ENCODE results near the gene SPINK13. TPM values are rescaled to one million over a fixed set of nuclear protein-coding genes. Genes with fewer than 3 reads are reported as not detected.
"Not testable (repeated sequence)": the region's sequence is repeated elsewhere in the genome, so short reads cannot be mapped to it uniquely, and the experiment has no call there.

The SPINK13 gene
- total and polyA plus RNA-seq, 5 donors = 0.72 TPM; not detected in 4

GRCh38 chr5:148312153-148312552 lies 43.6 kb downstream of the SPINK13 start, which contains the start of gene SPINK7:
TSS of gene SPINK7 (plus strand) at chr5:148312423. CDS start at chr5:148312484, 61 bp downstream.
- peak in 1 of 2 donors; percentile 14 for ATAC-seq

DNA sequence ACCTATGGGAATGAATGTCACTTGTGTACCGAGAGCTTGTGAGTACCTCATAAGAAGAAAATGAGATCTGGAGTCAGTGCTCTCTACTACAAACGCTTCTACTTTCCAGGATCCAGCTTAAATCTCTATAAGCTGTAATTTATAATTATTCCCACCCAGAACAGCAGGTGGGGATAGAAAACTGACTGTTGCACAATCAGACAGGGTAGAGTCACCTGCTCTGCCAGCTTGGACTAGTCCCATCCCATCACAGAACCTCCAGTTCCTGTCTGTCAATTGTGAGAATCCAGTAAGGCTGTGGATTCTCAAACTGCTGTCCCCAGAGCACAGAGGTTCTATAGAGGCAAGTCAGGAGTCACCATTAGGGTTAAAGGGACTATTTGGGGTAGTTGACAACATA lies 45.6 kb downstream of the SPINK13 start:
- no peak for ATAC-seq
- no peak for DNase-seq
- Histone ChIP-seq H3K4me1 (ENCODE audit: control insufficient read depth, insufficient read depth, low read length) (peaks cover 2% of the 10 kb centered on the region), H3K27ac (ENCODE audit: low read length) (no peak overlapping the region), H3K4me3 (ENCODE audit: low read length) (no peak overlapping the region), H3K27me3 (ENCODE audit: control insufficient read depth, insufficient read depth) (no peaks in the 10 kb centered on the region), H3K9me3 (ENCODE audit: control insufficient read depth, low read length) (no peaks in the 10 kb centered on the region)
- intact Hi-C loops (cut with DNase I) = no loop called here
- 82% methylated on average over 2 of the region's 2 CpGs for WGBS

More at GRCh38 chr5:148312153-148312552, 43.6 kb downstream of the SPINK13 start, which contains the start of gene SPINK7:
- H3K4me1 ChIP-seq (ENCODE audit: control insufficient read depth, insufficient read depth, low read length) = peaks cover 2% of the 10 kb centered on the region
- no peak for DNase-seq
- H3K4me3 ChIP-seq (ENCODE audit: low read length) = no peak within 1 kb of the TSS
- no peaks in the 10 kb centered on the region for H3K9me3 ChIP-seq (ENCODE audit: control insufficient read depth, low read length)
- WGBS = 72% methylated on average over 3 of the region's 3 CpGs
- intact Hi-C loops (cut with DNase I) = no loop called here
- H3K27me3 ChIP-seq (ENCODE audit: control insufficient read depth, insufficient read depth) = no peaks in the 10 kb centered on the region
- H3K27ac ChIP-seq (ENCODE audit: low read length) = no peak within 1 kb of the TSS

DNA sequence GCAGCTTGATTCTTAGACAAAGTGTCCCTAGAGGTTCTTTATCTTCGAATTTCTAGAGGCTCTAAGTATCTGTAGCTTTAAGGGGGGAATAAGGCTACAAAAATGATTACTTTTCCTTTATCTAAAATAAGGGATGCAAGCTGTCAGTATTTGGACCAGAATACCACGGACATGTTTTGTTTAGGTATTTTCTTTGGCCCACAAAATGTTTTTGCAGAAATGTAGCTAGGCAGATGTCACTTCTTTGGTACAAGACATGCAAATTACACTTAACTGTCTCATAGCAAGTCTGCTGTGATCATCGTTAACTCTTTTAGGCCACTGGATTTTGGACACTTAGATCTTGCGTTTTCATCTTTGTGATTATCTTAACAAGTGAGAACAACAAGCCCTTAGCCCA lies 46.1 kb downstream of the SPINK13 start:
- ATAC-seq (peak; percentile 31 to 56), DNase-seq (no peak)
- Histone ChIP-seq H3K4me1 (ENCODE audit: control insufficient read depth, insufficient read depth, low read length) (peaks cover 2% of the 10 kb centered on the region), H3K27me3 (ENCODE audit: control insufficient read depth, insufficient read depth) (no peaks in the 10 kb centered on the region), H3K27ac (ENCODE audit: low read length) (no peak overlapping the region), H3K9me3 (ENCODE audit: control insufficient read depth, low read length) (no peaks in the 10 kb centered on the region), H3K4me3 (ENCODE audit: low read length) (no peak overlapping the region)
- intact Hi-C loops (cut with DNase I) = no loop called here
- WGBS = 38% methylated on average over 4 of the region's 4 CpGs

DNA sequence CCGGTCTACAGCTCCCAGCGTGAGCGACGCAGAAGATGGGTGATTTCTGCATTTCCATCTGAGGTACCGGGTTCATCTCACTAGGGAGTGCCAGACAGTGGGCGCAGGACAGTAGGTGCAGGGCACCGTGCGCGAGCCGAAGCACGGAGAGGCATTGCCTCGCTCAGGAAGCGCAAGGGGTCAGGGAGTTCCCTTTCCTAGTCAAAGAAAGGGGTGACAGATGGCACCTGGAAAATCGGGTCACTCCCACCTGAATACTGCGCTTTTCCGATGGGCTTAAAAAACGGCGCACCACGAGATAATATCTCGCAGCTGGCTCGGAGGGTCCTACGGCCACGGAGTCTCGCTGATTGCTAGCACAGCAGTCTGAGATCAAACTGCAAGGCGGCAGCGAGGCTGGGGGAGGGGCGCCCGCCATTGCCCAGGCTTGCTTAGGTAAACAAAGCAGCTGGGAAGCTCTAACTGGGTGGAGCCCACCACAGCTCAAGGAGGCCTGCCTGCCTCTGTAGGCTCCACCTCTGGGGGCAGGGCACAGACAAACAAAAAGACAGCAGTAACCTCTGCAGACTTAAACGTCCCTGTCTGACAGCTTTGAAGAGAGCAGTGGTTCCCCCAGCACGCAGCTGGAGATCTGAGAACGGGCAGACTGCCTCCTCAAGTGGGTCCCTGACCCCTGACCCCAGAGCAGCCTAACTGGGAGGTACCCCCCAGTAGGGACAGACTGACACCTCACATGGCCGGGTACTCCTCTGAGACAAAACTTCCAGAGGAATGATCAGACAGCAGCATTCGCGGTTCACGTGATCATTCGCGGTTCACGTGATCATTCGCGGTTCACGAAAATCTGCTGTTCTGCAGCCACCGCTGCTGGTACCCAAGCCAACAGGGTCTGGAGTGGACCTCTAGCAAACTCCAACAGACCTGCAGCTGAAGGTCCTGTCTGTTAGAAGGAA lies 51.7 kb downstream of the SPINK13 start:
- peak in 1 of 3 donors; percentile 54 for DNase-seq

DNA sequence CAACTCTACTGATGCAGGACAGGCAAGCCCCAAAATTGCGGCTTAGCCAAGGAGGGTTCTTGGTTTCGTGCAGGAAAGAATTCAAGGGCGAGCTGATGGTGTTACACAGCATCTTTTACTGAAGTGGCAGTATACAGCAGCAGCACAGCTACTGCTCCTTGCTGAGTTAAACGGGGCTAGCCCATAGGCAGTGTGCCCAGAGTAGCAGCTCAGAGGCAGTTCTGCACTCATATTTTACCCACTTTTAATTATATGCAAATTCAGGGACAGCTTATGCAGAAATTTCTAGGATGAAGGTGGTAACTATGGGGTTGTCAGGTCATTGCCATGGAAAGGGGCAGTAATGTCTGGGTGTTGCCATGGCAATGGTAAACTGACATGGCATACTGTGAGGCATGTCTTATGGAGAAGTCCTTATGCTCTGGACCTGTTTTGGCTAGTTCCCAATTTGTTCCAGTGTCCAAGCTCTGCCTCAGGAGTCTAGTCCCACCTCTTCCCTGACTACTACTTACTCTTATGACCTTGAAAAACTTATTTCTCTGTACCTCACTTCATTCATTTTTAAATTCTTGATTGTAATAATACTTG lies 64.8 kb downstream of the SPINK13 start:
- DNase-seq = no peak
- intact Hi-C loops (cut with DNase I) = no loop called here
- no peak for ATAC-seq
- 90% methylated on average over 4 of the region's 4 CpGs for WGBS
- no peaks in the 10 kb centered on the region for H3K4me1 ChIP-seq (ENCODE audit: control insufficient read depth, insufficient read depth, low read length)
- no peak overlapping the region for H3K27ac ChIP-seq (ENCODE audit: low read length)
- H3K4me3 ChIP-seq (ENCODE audit: low read length) = no peak overlapping the region
- H3K27me3 ChIP-seq (ENCODE audit: control insufficient read depth, insufficient read depth) = no peaks in the 10 kb centered on the region
- no peaks in the 10 kb centered on the region for H3K9me3 ChIP-seq (ENCODE audit: control insufficient read depth, low read length)

More for the DNA sequence above, 51.7 kb downstream of the SPINK13 start:
- H3K4me3 ChIP-seq (ENCODE audit: low read length); H3K9me3 ChIP-seq (ENCODE audit: control insufficient read depth, low read length); H3K4me1 ChIP-seq (ENCODE audit: control insufficient read depth, insufficient read depth, low read length); intact Hi-C loops (cut with DNase I); H3K27ac ChIP-seq (ENCODE audit: low read length); H3K27me3 ChIP-seq (ENCODE audit: control insufficient read depth, insufficient read depth); ATAC-seq: not testable (repeated sequence)
- 58% methylated on average over 42 of the region's 42 CpGs for WGBS

DNA sequence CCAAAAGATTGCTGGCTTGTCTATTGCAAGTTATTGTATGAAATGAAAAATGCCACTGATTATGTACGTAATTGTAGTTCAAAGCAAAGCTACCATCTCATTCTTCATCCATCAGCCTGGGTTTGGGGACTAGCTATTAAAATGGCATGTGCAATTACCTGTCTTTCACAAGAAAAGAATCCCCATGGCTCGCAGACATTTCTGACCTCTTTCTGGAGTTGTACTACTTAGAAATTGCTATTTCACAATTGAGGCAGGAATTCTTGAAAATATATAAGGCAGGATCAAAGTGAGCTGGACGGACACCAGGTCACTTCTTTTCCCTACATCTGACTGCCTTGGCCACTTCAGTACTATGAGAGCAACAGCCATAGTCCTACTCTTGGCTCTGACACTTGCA lies 66.7 kb downstream of the SPINK13 start, which contains the start of gene SPINK9:
Gene SPINK9 (plus strand): TSS at position 301 of the 400 bp plus-strand sequence. CDS start 55 bp downstream, at position 356.
- DNase-seq = no peak
- no peak for ATAC-seq
- 95% methylated on average over 3 of the region's 3 CpGs for WGBS
- no peaks in the 10 kb centered on the region for H3K27me3 ChIP-seq (ENCODE audit: control insufficient read depth, insufficient read depth)
- no peak within 1 kb of the TSS for H3K4me3 ChIP-seq (ENCODE audit: low read length)
- intact Hi-C loops (cut with DNase I) = no loop called here
- no peaks in the 10 kb centered on the region for H3K9me3 ChIP-seq (ENCODE audit: control insufficient read depth, low read length)
- no peak within 1 kb of the TSS for H3K27ac ChIP-seq (ENCODE audit: low read length)
- no peaks in the 10 kb centered on the region for H3K4me1 ChIP-seq (ENCODE audit: control insufficient read depth, insufficient read depth, low read length)

Other genes with a start within 250 kb of the SPINK13 start
- 1 to 10 TPM in 2 of 4 donors, under 1 TPM in 2; 0.82 to 3.0 (median 1.6) TPM for gene SPINK5, start 204.8 kb upstream of the SPINK13 start, total RNA-seq
- 1.3 TPM for gene SPINK5, start 204.8 kb upstream of the SPINK13 start, polyA plus RNA-seq
- gene SPINK14, start 100.2 kb upstream of the SPINK13 start, total RNA-seq = not detected
- not detected for gene SPINK14, start 100.2 kb upstream of the SPINK13 start, polyA plus RNA-seq
- gene SPINK6, start 65.8 kb upstream of the SPINK13 start, total RNA-seq = not detected
- not detected for gene SPINK6, start 65.8 kb upstream of the SPINK13 start, polyA plus RNA-seq
- gene MARCOL, start 30.3 kb upstream of the SPINK13 start, total RNA-seq = not detected
- gene MARCOL, start 30.3 kb upstream of the SPINK13 start, polyA plus RNA-seq = not detected
- not detected for gene SPINK7, start 43.6 kb downstream of the SPINK13 start, total RNA-seq
- not detected for gene SPINK7, start 43.6 kb downstream of the SPINK13 start, polyA plus RNA-seq
- gene SPINK9, start 66.8 kb downstream of the SPINK13 start, total RNA-seq = 1 to 10 TPM in 1 of 4 donors, under 1 TPM in 2, not detected in 1; 0.69 to 1.2 (median 0.78) TPM
- gene SPINK9, start 66.8 kb downstream of the SPINK13 start, polyA plus RNA-seq = 0.61 TPM
- 10 to 100 TPM; 36.1 to 44.2 (median 42.7) TPM for gene FBXO38, start 115.2 kb downstream of the SPINK13 start, total RNA-seq
- 17.0 TPM for gene FBXO38, start 115.2 kb downstream of the SPINK13 start, polyA plus RNA-seq

Data from right cardiac atrium (tissue), 5 donors.